ENCODE data around the gene ZBTB7C. TPM values are rescaled to one million over a fixed set of nuclear protein-coding genes. Genes with fewer than 3 reads are reported as not detected.

ZBTB7C gene
- total RNA-seq, 1 donor from 2014 or later, result 0.15 TPM

GRCh38 chr18:48171490-48172188 lies 237.5 kb downstream of the ZBTB7C start:
- Mint-ChIP-seq H3K36me3 (no peaks in the 10 kb centered on the region), H3K27ac (peak overlapping the region; percentile 78), H3K4me3 (peak overlapping the region; percentile 57), H3K4me1 (peaks cover 34% of the 10 kb centered on the region), H3K9me3 (no peaks in the 10 kb centered on the region), H3K27me3 (ENCODE audit: insufficient read depth, low read depth) (peaks cover 8% of the 10 kb centered on the region)
- Histone ChIP-seq H3K9me3 (ENCODE audit: low read depth) (no peaks in the 10 kb centered on the region), H3K27ac (no peak overlapping the region), H4K20me1 (ENCODE audit: low read depth) (no peaks in the 10 kb centered on the region), H3K79me2 (ENCODE audit: low read depth) (no peaks in the 10 kb centered on the region), H3K9ac (no peak overlapping the region), H3K4me2 (no peak overlapping the region), H3F3A (ENCODE audit: low read depth) (no peaks in the 10 kb centered on the region), H3K36me3 (no peaks in the 10 kb centered on the region), H2AFZ (replicated peaks) (no peak overlapping the region), H3K27me3 (no peaks in the 10 kb centered on the region), H3K4me3 (no peak overlapping the region), H3K4me1 (peaks cover 17% of the 10 kb centered on the region)
- DNase-seq (ENCODE audit: low spot score), result no peak
- TF ChIP-seq EZH2phosphoT487 (IDR thresholded peaks at IDR 0.05), result no peak
- TF ChIP-seq EZH2 (IDR thresholded peaks at IDR 0.05), result no peak
- TF ChIP-seq CTCF (IDR thresholded peaks at IDR 0.05), result no peak

GRCh38 chr18:48170651-48171050 lies 238.5 kb downstream of the ZBTB7C start:
- Mint-ChIP-seq H3K36me3 (no peaks in the 10 kb centered on the region), H3K27ac (no peak overlapping the region), H3K27me3 (ENCODE audit: insufficient read depth, low read depth) (peaks cover 11% of the 10 kb centered on the region), H3K4me1 (peaks cover 34% of the 10 kb centered on the region), H3K4me3 (no peak overlapping the region), H3K9me3 (no peaks in the 10 kb centered on the region)
- Histone ChIP-seq H3K9ac (no peak overlapping the region), H4K20me1 (ENCODE audit: low read depth) (no peaks in the 10 kb centered on the region), H3K27ac (no peak overlapping the region), H3K36me3 (no peaks in the 10 kb centered on the region), H3K79me2 (ENCODE audit: low read depth) (no peaks in the 10 kb centered on the region), H3K27me3 (no peaks in the 10 kb centered on the region), H3K4me1 (peaks cover 17% of the 10 kb centered on the region), H3K4me3 (no peak overlapping the region), H3K4me2 (no peak overlapping the region), H2AFZ (replicated peaks) (no peak overlapping the region), H3F3A (ENCODE audit: low read depth) (no peaks in the 10 kb centered on the region), H3K9me3 (ENCODE audit: low read depth) (no peaks in the 10 kb centered on the region)
- TF ChIP-seq EZH2 (IDR thresholded peaks at IDR 0.05), result no peak
- no peak for TF ChIP-seq EZH2phosphoT487 (IDR thresholded peaks at IDR 0.05)
- TF ChIP-seq CTCF (IDR thresholded peaks at IDR 0.05), result no peak
- DNase-seq (ENCODE audit: low spot score), result no peak

- TF ChIP-seq EZH2phosphoT487 (IDR thresholded peaks at IDR 0.05) (no peak), CTCF (IDR thresholded peaks at IDR 0.05) (no peak), EZH2 (IDR thresholded peaks at IDR 0.05) (no peak)
- no peaks in the 10 kb centered on the region for H3K9me3 Mint-ChIP-seq
- no peak overlapping the region for H3K27ac ChIP-seq
- no peaks in the 10 kb centered on the region for H3K36me3 Mint-ChIP-seq
- peak overlapping the region; percentile 25 for H3K4me3 Mint-ChIP-seq
- peaks cover 51% of the 10 kb centered on the region for H3K4me1 Mint-ChIP-seq
- H3K36me3 ChIP-seq, result no peaks in the 10 kb centered on the region
- no peak overlapping the region for H3K27ac Mint-ChIP-seq
- H2AFZ ChIP-seq (replicated peaks), result no peak overlapping the region
- no peaks in the 10 kb centered on the region for H3K79me2 ChIP-seq (ENCODE audit: low read depth)
- no peak overlapping the region for H3K4me3 ChIP-seq
- peaks cover 18% of the 10 kb centered on the region for H3K4me1 ChIP-seq
- no peaks in the 10 kb centered on the region for H4K20me1 ChIP-seq (ENCODE audit: low read depth)
- H3K27me3 Mint-ChIP-seq (ENCODE audit: insufficient read depth, low read depth), result peaks cover 9% of the 10 kb centered on the region
- no peaks in the 10 kb centered on the region for H3K27me3 ChIP-seq
- H3K9ac ChIP-seq, result no peak overlapping the region
- H3K4me2 ChIP-seq, result no peak overlapping the region
- no peak for DNase-seq (ENCODE audit: low spot score)
- no peaks in the 10 kb centered on the region for H3F3A ChIP-seq (ENCODE audit: low read depth)
- no peaks in the 10 kb centered on the region for H3K9me3 ChIP-seq (ENCODE audit: low read depth)
These were observed 240.3 kb downstream of the ZBTB7C start for GRCh38 chr18:48168861-48169260.
